H9 (cell line): ENCODE results near the gene SLBP. TPM values are rescaled to one million over a fixed set of nuclear protein-coding genes. Genes with fewer than 3 reads are reported as not detected.

Source experiments
- DNase-seq: peaks from one replicate; pipeline ENCODE4 v3.0.0-alpha.2; 2017
- H2AFZ ChIP-seq: one replicate; pipeline ENCODE4 v1.6.1; 2013; ENCODE audit warnings: mild to moderate bottlenecking, low read length, control low read depth, moderate library complexity
- H2AK5ac ChIP-seq: 2 replicates; pipeline ENCODE4 v1.6.1; 2013; ENCODE audit warnings: low read length, control low read depth, mixed read lengths; ENCODE audit not compliant: insufficient read length
- H2BK120ac ChIP-seq: one replicate; pipeline ENCODE4 v1.6.1; 2013; ENCODE audit warnings: low read depth, mild to moderate bottlenecking, low read length, control low read depth, inconsistent platforms; ENCODE audit not compliant: poor library complexity, severe bottlenecking
- H2BK12ac ChIP-seq: 2 replicates; pipeline ENCODE4 v1.6.1; 2013; ENCODE audit warnings: low read length, control low read depth, mixed read lengths, low read depth; ENCODE audit not compliant: insufficient read length
- H2BK15ac ChIP-seq: 2 replicates; pipeline ENCODE4 v1.6.1; 2013; ENCODE audit warnings: low read depth, low read length, control low read depth
- H2BK20ac ChIP-seq: one replicate; pipeline ENCODE4 v1.6.1; 2013; ENCODE audit warnings: low read depth, mild to moderate bottlenecking, low read length, control low read depth, inconsistent platforms; ENCODE audit not compliant: poor library complexity, severe bottlenecking
- H2BK5ac ChIP-seq: 2 replicates; pipeline ENCODE4 v1.6.1; 2013; ENCODE audit warnings: low read length, control low read depth, mixed read lengths; ENCODE audit not compliant: insufficient read length
- H3K14ac ChIP-seq: 2 replicates; pipeline ENCODE4 v1.6.1; 2013; ENCODE audit warnings: low read length, control low read depth; ENCODE audit not compliant: insufficient read depth
- H3K18ac ChIP-seq: 2 replicates; pipeline ENCODE4 v1.6.1; 2013; ENCODE audit warnings: low read depth, mild to moderate bottlenecking, mixed read lengths, low read length, control low read depth; ENCODE audit not compliant: insufficient read length
- H3K23ac ChIP-seq: 2 replicates; pipeline ENCODE4 v1.6.1; 2013; ENCODE audit warnings: low read length, control low read depth, mixed read lengths, low read depth; ENCODE audit not compliant: insufficient read length
- H3K23me2 ChIP-seq: 2 replicates; pipeline ENCODE4 v1.6.1; 2013; ENCODE audit warnings: low read depth, mild to moderate bottlenecking, mixed read lengths, low read length, control low read depth; ENCODE audit not compliant: insufficient read length, poor library complexity, severe bottlenecking
- H3K27ac ChIP-seq: 2 replicates; pipeline ENCODE4 v1.5.1; 2013; ENCODE audit warnings: low read length, control low read depth, mixed read lengths, low read depth; ENCODE audit not compliant: insufficient read length
- H3K27me3 ChIP-seq: 2 replicates; pipeline ENCODE4 v1.6.1; 2013; ENCODE audit warnings: low read length, control low read depth, inconsistent platforms; ENCODE audit not compliant: insufficient read depth
- H3K4ac ChIP-seq: 2 replicates; pipeline ENCODE4 v1.6.1; 2013; ENCODE audit warnings: low read depth, mild to moderate bottlenecking, control low read depth, inconsistent platforms, low read length, moderate library complexity
- H3K4me1 ChIP-seq: 2 replicates; pipeline ENCODE4 v1.6.1; 2013; ENCODE audit warnings: low read length, control low read depth, inconsistent platforms; ENCODE audit not compliant: insufficient read depth
- H3K4me2 ChIP-seq: 2 replicates; pipeline ENCODE4 v1.6.1; 2013; ENCODE audit warnings: low read length, control low read depth, mixed read lengths; ENCODE audit not compliant: insufficient read length, insufficient read depth
- H3K56ac ChIP-seq: 2 replicates; pipeline ENCODE4 v1.6.1; 2013; ENCODE audit warnings: low read depth, mild to moderate bottlenecking, mixed read lengths, low read length, control low read depth; ENCODE audit not compliant: insufficient read length
- H3K79me1 ChIP-seq: 2 replicates; pipeline ENCODE4 v1.6.1; 2013; ENCODE audit warnings: low read depth, mild to moderate bottlenecking, moderate library complexity, low read length, control low read depth, inconsistent platforms; ENCODE audit not compliant: insufficient read depth, poor library complexity, severe bottlenecking
- H3K79me2 ChIP-seq: 2 replicates; pipeline ENCODE4 v1.6.1; 2013; ENCODE audit warnings: low read length, control low read depth, inconsistent platforms; ENCODE audit not compliant: insufficient read depth
- H3K9ac ChIP-seq: 2 replicates; pipeline ENCODE4 v1.6.1; 2013; ENCODE audit warnings: low read length, control low read depth, mixed read lengths; ENCODE audit not compliant: insufficient read length; ENCODE audit errors: extremely low read depth
- H3K9me3 ChIP-seq: one replicate; pipeline ENCODE4 v1.6.1; 2013; ENCODE audit warnings: low read depth, low read length, inconsistent platforms; ENCODE audit not compliant: control insufficient read depth
- H3T11ph ChIP-seq: one replicate; pipeline ENCODE4 v1.6.1; 2013; ENCODE audit warnings: mild to moderate bottlenecking, low read length, control low read depth, inconsistent platforms
- H4K20me1 ChIP-seq: one replicate; pipeline ENCODE4 v1.6.1; 2013; ENCODE audit not compliant: control insufficient read depth, insufficient read length, insufficient read depth
- H4K5ac ChIP-seq: 2 replicates; pipeline ENCODE4 v1.6.1; 2013; ENCODE audit warnings: low read depth, mild to moderate bottlenecking, mixed read lengths, low read length, control low read depth; ENCODE audit not compliant: insufficient read length
- H4K8ac ChIP-seq: replicated peaks from 2 replicates; pipeline ENCODE4 v1.6.1; 2013; ENCODE audit warnings: low read length, control low read depth, mixed read lengths, low read depth; ENCODE audit not compliant: insufficient read length
- H4K91ac ChIP-seq: 2 replicates; pipeline ENCODE4 v1.6.1; 2013; ENCODE audit warnings: low read depth, mild to moderate bottlenecking, moderate library complexity, mixed read lengths, low read length, control low read depth; ENCODE audit not compliant: insufficient read length
- H3K27ac Mint-ChIP-seq, 3 experiments: 2 replicates in 2 of 3; 3 replicates in 1 of 3; pipeline ENCODE4 v1.8.0; 2020 to 2021; ENCODE audit warnings: mixed read lengths in 3 of 3, mild to moderate bottlenecking in 1 of 3, moderate library complexity in 1 of 3
- H3K27me3 Mint-ChIP-seq: 2 replicates; pipeline ENCODE4 v1.8.0; 2021; ENCODE audit warnings: low read depth, mild to moderate bottlenecking, moderate library complexity, mixed read lengths
- H3K36me3 Mint-ChIP-seq, 3 experiments: 2 replicates in 2 of 3; 3 replicates in 1 of 3; pipeline ENCODE4 v1.8.0; 2020 to 2021; ENCODE audit warnings: low read depth in 3 of 3, mixed read lengths in 3 of 3; ENCODE audit not compliant: insufficient read depth in 1 of 3
- H3K4me1 Mint-ChIP-seq, 2 experiments: 2 replicates each; pipeline ENCODE4 v1.8.0; 2020; ENCODE audit warnings: mixed read lengths in 2 of 2
- H3K4me3 Mint-ChIP-seq, 2 experiments: 2 replicates in 1 of 2; 3 replicates in 1 of 2; pipeline ENCODE4 v1.8.0; 2020 to 2021; ENCODE audit warnings: mild to moderate bottlenecking in 2 of 2, mixed read lengths in 2 of 2, moderate library complexity in 1 of 2
- H3K9me3 Mint-ChIP-seq, 2 experiments: 2 replicates in 1 of 2; 3 replicates in 1 of 2; pipeline ENCODE4 v1.8.0; 2020; ENCODE audit warnings: mild to moderate bottlenecking in 2 of 2, mixed read lengths in 2 of 2, moderate library complexity in 1 of 2
- WGBS: extraction: QIAGEN DNeasy Blood & Tissue Kit; methylation state at CpG from one replicate; pipeline ENCODE4 v1.1.7; 2013; ENCODE audit warnings: missing lambda C conversion rate, low lambda C conversion rate, mixed read lengths; ENCODE audit not compliant: insufficient read length; ENCODE audit errors: extremely low coverage; 5-methylcytosine and 5-hydroxymethylcytosine counted together
- long read RNA-seq: library from polyadenylated mRNA; unstranded; transcript quantifications from one replicate; pipeline ENCODE4 v2.0.0, GENCODE V29; 2020
- total RNA-seq: library from RNA; stranded (reverse); gene quantifications from 2 replicates; pipeline ENCODE4 v1.2.1, GENCODE V29; 2021
- TF ChIP-seq, protein P1 (sequence below): fragments of 200-600 bp; sonication (generic); conservative IDR thresholded peaks from 3 replicates; pipeline ENCODE4 v1.8.0; 2021; ENCODE audit warnings: antibody characterized with exemption, mild to moderate bottlenecking

Gene SLBP
- 62.7 and 67.0 TPM in 2 replicates for total RNA-seq
- long read RNA-seq, transcript SLBP-205 (7 exons, 987 nt) = minor isoform, 26 of 497 reads
- long read RNA-seq, transcript SLBP-206 (8 exons, 1,977 nt) = major isoform, 445 of 497 reads
- long read RNA-seq, partial matches to known transcripts = 11 of 497 reads
- long read RNA-seq, other reads (novel, unspliced or antisense) = 12 of 497 reads

GRCh38 chr4:1712216-1713002 lies at the start of gene SLBP:
TSS of gene SLBP (minus strand) at chr4:1712319. CDS start at chr4:1712188, 131 bp downstream.
- peaks cover 3% of the 10 kb centered on the region for H3K79me1 ChIP-seq
- WGBS = no CpG with 5 or more reads among the region's 98 CpGs
- peaks cover 4% of the 10 kb centered on the region; the same call in 1 of the 2 replicates for H3K79me2 ChIP-seq
- no peaks in the 10 kb centered on the region for H3K9me3 ChIP-seq
- H3K4me2 ChIP-seq = peak within 1 kb of the TSS; percentile 72
- peak within 1 kb of the TSS; percentile 95 for H3K14ac ChIP-seq
- no peak within 1 kb of the TSS for H3T11ph ChIP-seq
- H3K4ac ChIP-seq = no peak within 1 kb of the TSS; the same call in 1 of the 2 replicates
- H4K5ac ChIP-seq = peak within 1 kb of the TSS; percentile 22
- no peaks in the 10 kb centered on the region for H3K27me3 ChIP-seq
- peaks cover 27 to 31% of the 10 kb centered on the region in 2 experiments for H3K4me1 Mint-ChIP-seq
- H3K27me3 Mint-ChIP-seq = no peaks in the 10 kb centered on the region; the same call in 1 of the 2 replicates
- no peaks in the 10 kb centered on the region for H3K4me1 ChIP-seq
- no peak within 1 kb of the TSS for H2BK5ac ChIP-seq
- H3K27ac ChIP-seq = peak within 1 kb of the TSS; percentile 7
- no peak within 1 kb of the TSS for H4K8ac ChIP-seq
- TF ChIP-seq, protein P1, sequence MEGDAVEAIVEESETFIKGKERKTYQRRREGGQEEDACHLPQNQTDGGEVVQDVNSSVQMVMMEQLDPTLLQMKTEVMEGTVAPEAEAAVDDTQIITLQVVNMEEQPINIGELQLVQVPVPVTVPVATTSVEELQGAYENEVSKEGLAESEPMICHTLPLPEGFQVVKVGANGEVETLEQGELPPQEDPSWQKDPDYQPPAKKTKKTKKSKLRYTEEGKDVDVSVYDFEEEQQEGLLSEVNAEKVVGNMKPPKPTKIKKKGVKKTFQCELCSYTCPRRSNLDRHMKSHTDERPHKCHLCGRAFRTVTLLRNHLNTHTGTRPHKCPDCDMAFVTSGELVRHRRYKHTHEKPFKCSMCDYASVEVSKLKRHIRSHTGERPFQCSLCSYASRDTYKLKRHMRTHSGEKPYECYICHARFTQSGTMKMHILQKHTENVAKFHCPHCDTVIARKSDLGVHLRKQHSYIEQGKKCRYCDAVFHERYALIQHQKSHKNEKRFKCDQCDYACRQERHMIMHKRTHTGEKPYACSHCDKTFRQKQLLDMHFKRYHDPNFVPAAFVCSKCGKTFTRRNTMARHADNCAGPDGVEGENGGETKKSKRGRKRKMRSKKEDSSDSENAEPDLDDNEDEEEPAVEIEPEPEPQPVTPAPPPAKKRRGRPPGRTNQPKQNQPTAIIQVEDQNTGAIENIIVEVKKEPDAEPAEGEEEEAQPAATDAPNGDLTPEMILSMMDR = no peak
- H2BK15ac ChIP-seq = no peak within 1 kb of the TSS; the same call in 1 of the 2 replicates
- no peak within 1 kb of the TSS for H2AK5ac ChIP-seq
- no peak within 1 kb of the TSS for H2AFZ ChIP-seq
- peak; percentile 93 for DNase-seq
- H3K18ac ChIP-seq = peak within 1 kb of the TSS; percentile 85
- H3K23me2 ChIP-seq = peaks cover 11% of the 10 kb centered on the region
- H3K9me3 Mint-ChIP-seq = peaks cover 0 to 3% of the 10 kb centered on the region in 2 experiments; a peak in 1 of 5 replicates
- H3K4me3 Mint-ChIP-seq = peak within 1 kb of the TSS; percentile 93 to 97
- H2BK20ac ChIP-seq = no peak within 1 kb of the TSS
- H4K91ac ChIP-seq = no peak within 1 kb of the TSS
- H2BK120ac ChIP-seq = no peak within 1 kb of the TSS
- no peak within 1 kb of the TSS for H3K23ac ChIP-seq
- H4K20me1 ChIP-seq = peaks cover 2% of the 10 kb centered on the region
- peak within 1 kb of the TSS; percentile 83 to 99 (median 98) for H3K27ac Mint-ChIP-seq
- peak within 1 kb of the TSS; percentile 72 for H3K9ac ChIP-seq
- H2BK12ac ChIP-seq = no peak within 1 kb of the TSS
- peaks cover 14 to 36% (median 28%) of the 10 kb centered on the region in 3 experiments for H3K36me3 Mint-ChIP-seq
- H3K56ac ChIP-seq = no peak within 1 kb of the TSS
